Adrenal gland (tissue), 12 donors: ENCODE measurements around the gene RAMP2. TPM values are rescaled to one million over a fixed set of nuclear protein-coding genes. Genes with fewer than 3 reads are reported as not detected.

Source experiments
- DNase-seq, 7 donors: peaks; one replicate each; pipeline ENCODE4 v3.0.0-alpha.2; 2019 to 2020
- H3K27ac ChIP-seq, 5 donors: fragments of 200-600 bp; sonication (generic) in 4 of 5; 1 replicate in 3 of 5; 2 replicates in 2 of 5; pipeline versions ENCODE4 v1.5.1 to v1.8.0; 2016 to 2020; ENCODE audit warnings: mild to moderate bottlenecking in 1 of 5
- H3K27me3 ChIP-seq: fragments of 200-600 bp; 2 replicates; pipeline ENCODE4 v1.8.0; 2021
- H3K36me3 ChIP-seq, 2 donors: fragments of 200-600 bp; replicated peaks in 1 of 2; 1 replicate in 1 of 2; 2 replicates in 1 of 2; pipeline versions ENCODE4 v1.5.1 to v1.8.0; 2018 to 2022
- H3K4me1 ChIP-seq, 2 donors: fragments of 200-600 bp; replicated peaks in 1 of 2; 1 replicate in 1 of 2; 2 replicates in 1 of 2; pipeline versions ENCODE4 v1.5.1 to v1.8.0; 2018 to 2021
- H3K4me3 ChIP-seq, 4 donors: fragments of 200-600 bp; sonication (generic) in 3 of 4; one replicate each; pipeline ENCODE4 v1.5.1; 2016 to 2018
- H3K9me3 ChIP-seq, 3 donors: fragments of 200-600 bp; sonication (generic) in 1 of 3; replicated peaks in 1 of 3; 1 replicate in 2 of 3; 2 replicates in 1 of 3; pipeline versions ENCODE4 v1.5.1 to v1.8.0; 2016 to 2021
- POLR2A ChIP-seq, 2 donors: fragments of 450-650 bp; IDR thresholded peaks; one replicate each; pipeline ENCODE4 v1.6.1; 2017; ENCODE audit warnings: antibody characterized with exemption in 2 of 2, mild to moderate bottlenecking in 2 of 2, moderate library complexity in 1 of 2
- WGBS, 4 donors: extraction: QIAGEN DNeasy Blood & Tissue Kit in 2 of 4; methylation state at CpG; one replicate each; pipeline versions ENCODE4 v1.1.5 to v1.1.7; 2013 to 2017; 5-methylcytosine and 5-hydroxymethylcytosine counted together
- intact Hi-C, 2 donors: fragments of 100-400 bp; cut with DNase I; formaldehyde crosslinking; loops; one replicate each; pipeline versions ENCODE4 v1.14.1 to v1.15.0; 2022 to 2023
- polyA plus RNA-seq, 3 donors: library from polyadenylated mRNA; stranded (reverse); fragments of 200-250 nt in 2 of 3; fragments of 350-450 nt in 1 of 3; fragmentation: Illumina TruSeq in 1 of 3; extraction: RNeasy Lipid Tissue Mini Kit (QIAGEN cat#74804) in 1 of 3; gene quantifications; one replicate each; pipeline ENCODE4 v1.2.3, GENCODE V29; 2013 to 2014
- total RNA-seq, 9 donors: library from RNA; depleted of rRNA in 4 of 9; stranded (reverse); fragments of >200 nt in 4 of 9; fragments of 120-200 nt in 1 of 9; fragmentation: NEBNext Ultra II Directional in 1 of 9; extraction: Animal tissue kit (Norgen Biotek cat#: 25700) in 1 of 9; gene quantifications; one replicate each; pipeline versions ENCODE4 v1.1.0 to v1.2.4, GENCODE V29; 2013 to 2023
- TF ChIP-seq, protein P1 (sequence below), 6 experiments: fragments of 450-650 bp in 4 of 6; fragments of 200-600 bp in 2 of 6; sonication (generic) in 1 of 6; IDR thresholded peaks; 1 replicate in 5 of 6; 2 replicates in 1 of 6; pipeline versions ENCODE4 v1.5.1 to v1.8.0; 2016 to 2021; ENCODE audit warnings: antibody characterized with exemption in 6 of 6, mild to moderate bottlenecking in 2 of 6, moderate library complexity in 1 of 6
- donor health status: healthy with polysubstance abuse.
- donor health status: Bipolar disorder and iron deficiency.
- donor health status: DM: yes; HTN: yes; CAD: no.
- donor health status: DM: no; HTN: no; CAD: no.
- donor health status: DM: no; HTN: no; CAD: no.
- donor health status: DM: yes; HTN: yes; CAD: no.

Gene RAMP2
- total and polyA plus RNA-seq, 12 donors = 4.6 to 67.5 (median 22.3) TPM

DNA sequence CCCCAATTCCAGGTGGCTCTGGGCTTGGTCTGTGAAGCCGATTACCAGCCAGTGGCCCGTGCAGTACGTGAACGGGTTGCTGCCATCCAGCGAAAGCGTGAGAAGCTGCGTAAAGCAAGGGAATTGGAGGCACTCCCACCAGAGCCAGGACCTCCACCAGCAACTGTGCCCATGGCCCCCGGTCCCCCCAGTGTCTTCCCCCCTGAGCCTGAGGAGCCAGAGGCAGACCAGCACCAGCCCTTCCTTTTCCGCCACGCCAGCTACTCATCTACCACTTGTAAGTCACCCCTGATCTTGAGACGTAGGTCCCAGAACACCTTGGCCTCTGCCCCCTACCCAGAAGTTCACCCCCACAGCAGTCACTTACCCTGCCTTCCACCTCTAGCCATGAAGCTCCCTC, 26.2 kb downstream of the RAMP2 start:
- no peak overlapping the region for H3K4me3 ChIP-seq
- H3K9me3 ChIP-seq = no peaks in the 10 kb centered on the region
- TF ChIP-seq, protein P1, sequence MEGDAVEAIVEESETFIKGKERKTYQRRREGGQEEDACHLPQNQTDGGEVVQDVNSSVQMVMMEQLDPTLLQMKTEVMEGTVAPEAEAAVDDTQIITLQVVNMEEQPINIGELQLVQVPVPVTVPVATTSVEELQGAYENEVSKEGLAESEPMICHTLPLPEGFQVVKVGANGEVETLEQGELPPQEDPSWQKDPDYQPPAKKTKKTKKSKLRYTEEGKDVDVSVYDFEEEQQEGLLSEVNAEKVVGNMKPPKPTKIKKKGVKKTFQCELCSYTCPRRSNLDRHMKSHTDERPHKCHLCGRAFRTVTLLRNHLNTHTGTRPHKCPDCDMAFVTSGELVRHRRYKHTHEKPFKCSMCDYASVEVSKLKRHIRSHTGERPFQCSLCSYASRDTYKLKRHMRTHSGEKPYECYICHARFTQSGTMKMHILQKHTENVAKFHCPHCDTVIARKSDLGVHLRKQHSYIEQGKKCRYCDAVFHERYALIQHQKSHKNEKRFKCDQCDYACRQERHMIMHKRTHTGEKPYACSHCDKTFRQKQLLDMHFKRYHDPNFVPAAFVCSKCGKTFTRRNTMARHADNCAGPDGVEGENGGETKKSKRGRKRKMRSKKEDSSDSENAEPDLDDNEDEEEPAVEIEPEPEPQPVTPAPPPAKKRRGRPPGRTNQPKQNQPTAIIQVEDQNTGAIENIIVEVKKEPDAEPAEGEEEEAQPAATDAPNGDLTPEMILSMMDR (IDR thresholded peaks at IDR 0.05) = no peak
- no peak for TF ChIP-seq POLR2A (IDR thresholded peaks at IDR 0.05)
- no peak overlapping the region for H3K27ac ChIP-seq
- intact Hi-C loops = no loop called here
- H3K4me1 ChIP-seq = peaks cover 0 to 5% of the 10 kb centered on the region in 2 donors
- WGBS, 4 donors = 66 to 90% (median 82%) methylated on average over 8 to 11 of the region's 11 CpGs
- H3K36me3 ChIP-seq = no peaks in the 10 kb centered on the region
- peaks cover 40% of the 10 kb centered on the region for H3K27me3 ChIP-seq
- DNase-seq = no peak

DNA sequence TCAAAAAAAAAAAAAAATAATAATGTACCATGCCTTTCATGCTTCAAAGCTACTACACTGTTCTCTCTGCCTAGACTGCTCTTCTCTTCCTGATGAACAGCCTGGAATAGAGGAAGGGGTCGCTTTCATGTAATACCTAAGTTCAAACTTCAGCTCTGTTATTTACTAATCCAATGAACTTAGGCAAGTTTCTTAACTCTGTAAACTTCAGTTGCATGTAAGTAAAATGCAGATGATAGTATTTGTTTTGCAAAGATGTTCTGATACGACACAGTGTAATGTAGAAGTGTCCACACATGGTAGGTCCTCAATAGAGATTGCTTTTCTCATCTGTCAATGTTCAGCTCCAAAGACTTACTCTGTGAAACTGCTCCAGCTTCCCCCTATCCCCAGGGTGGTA, 30.9 kb downstream of the RAMP2 start:
- Histone ChIP-seq H3K4me1 (peaks cover 0 to 2% of the 10 kb centered on the region in 2 donors), H3K27ac (no peak overlapping the region), H3K36me3 (no peaks in the 10 kb centered on the region), H3K4me3 (no peak overlapping the region), H3K27me3 (peaks cover 2% of the 10 kb centered on the region), H3K9me3 (no peaks in the 10 kb centered on the region)
- DNase-seq = no peak
- 72 to 77% (median 74%) methylated on average over 2 of the region's 2 CpGs for WGBS, 4 donors
- no peak for TF ChIP-seq POLR2A (IDR thresholded peaks at IDR 0.05)
- TF ChIP-seq, protein P1 (IDR thresholded peaks at IDR 0.05) = no peak
- intact Hi-C loops = no loop called here

DNA sequence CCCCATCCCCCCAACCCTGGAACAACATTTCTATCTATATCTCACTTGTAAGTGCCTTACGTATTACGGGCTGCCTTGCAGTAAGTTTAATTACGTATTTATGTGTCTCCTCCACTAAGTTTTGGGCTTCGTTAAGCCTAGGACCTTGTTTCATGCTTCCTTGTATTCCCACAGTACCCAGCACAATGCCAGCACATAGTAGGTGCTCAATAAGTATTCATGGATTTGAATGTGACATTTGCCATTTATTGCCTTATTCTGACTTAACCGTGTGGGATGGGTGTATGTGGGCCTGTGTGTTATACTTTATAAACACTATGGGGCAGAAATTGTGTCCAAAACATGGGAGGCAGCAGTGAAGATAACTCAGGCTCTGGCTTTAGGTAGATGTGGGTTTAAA, 31.5 kb downstream of the RAMP2 start:
- Histone ChIP-seq H3K27me3 (no peaks in the 10 kb centered on the region), H3K27ac (no peak overlapping the region), H3K4me1 (peaks cover under 1 to 8% of the 10 kb centered on the region in 2 donors), H3K36me3 (no peaks in the 10 kb centered on the region), H3K9me3 (no peaks in the 10 kb centered on the region), H3K4me3 (no peak overlapping the region)
- no peak for DNase-seq
- TF ChIP-seq, protein P1 (IDR thresholded peaks at IDR 0.05) = no peak
- TF ChIP-seq POLR2A (IDR thresholded peaks at IDR 0.05) = no peak
- intact Hi-C loops = no loop called here
- 58 to 70% (median 63%) methylated on average over 5 of the region's 5 CpGs for WGBS, 4 donors

DNA sequence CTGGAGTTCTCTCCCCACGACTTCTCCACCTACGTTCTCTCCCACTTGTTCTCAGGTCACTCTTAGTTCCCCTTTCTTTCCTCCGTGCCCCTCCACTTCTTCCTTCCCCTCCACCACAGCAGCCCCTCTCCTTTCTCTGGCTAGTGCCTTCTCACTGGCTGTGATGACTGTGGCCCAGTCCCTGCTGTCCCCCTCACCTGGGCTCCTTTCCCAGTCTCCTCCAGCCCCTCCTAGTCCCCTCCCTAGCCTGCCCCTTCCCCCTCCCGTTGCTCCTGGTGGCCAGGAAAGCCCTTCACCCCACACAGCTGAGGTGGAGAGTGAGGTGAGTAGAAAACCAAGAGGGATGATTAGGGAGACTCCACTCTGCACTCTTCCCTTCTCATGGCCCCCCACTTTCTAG, 34.0 kb downstream of the RAMP2 start:
- Histone ChIP-seq H3K27me3 (no peaks in the 10 kb centered on the region), H3K36me3 (no peaks in the 10 kb centered on the region), H3K4me1 (peaks cover 12 to 14% of the 10 kb centered on the region in 2 donors), H3K27ac (no peak overlapping the region), H3K9me3 (no peaks in the 10 kb centered on the region), H3K4me3 (no peak overlapping the region)
- no peak for DNase-seq
- TF ChIP-seq, protein P1 (IDR thresholded peaks at IDR 0.05) = no peak
- no peak for TF ChIP-seq POLR2A (IDR thresholded peaks at IDR 0.05)
- intact Hi-C loops = no loop called here
- 63 to 78% (median 64%) methylated on average over 4 of the region's 4 CpGs for WGBS, 4 donors
